Neural progenitor cell (in vitro differentiated cells): ENCODE measurements around the gene EREG. TPM values are rescaled to one million over a fixed set of nuclear protein-coding genes. Genes with fewer than 3 reads are reported as not detected.

ENCODE experiments used
- DNase-seq: peaks from one replicate; pipeline ENCODE4 v3.0.0-alpha.2; 2016; ENCODE audit warnings: low spot score
- H2AFZ ChIP-seq: fragments of 200-600 bp; sonication (generic); replicated peaks from 2 replicates; pipeline ENCODE4 v1.6.1; 2016; ENCODE audit warnings: antibody characterized with exemption
- H3F3A ChIP-seq: fragments of 200-600 bp; sonication (generic); 2 replicates; pipeline ENCODE4 v1.6.1; 2016; ENCODE audit warnings: antibody characterized with exemption, low read depth
- H3K27ac ChIP-seq: fragments of 200-600 bp; sonication (generic); 2 replicates; pipeline ENCODE4 v1.5.1; 2016; ENCODE audit warnings: mild to moderate bottlenecking
- H3K27me3 ChIP-seq: fragments of 200-600 bp; sonication (generic); 2 replicates; pipeline ENCODE4 v1.6.1; 2016; ENCODE audit warnings: mild to moderate bottlenecking, moderate library complexity
- H3K36me3 ChIP-seq: fragments of 200-600 bp; sonication (generic); 2 replicates; pipeline ENCODE4 v1.5.1; 2016
- H3K4me1 ChIP-seq: fragments of 200-600 bp; sonication (generic); 2 replicates; pipeline ENCODE4 v1.6.1; 2016; ENCODE audit warnings: mixed run types
- H3K4me2 ChIP-seq: fragments of 200-600 bp; sonication (generic); 2 replicates; pipeline ENCODE4 v1.6.1; 2016
- H3K4me3 ChIP-seq: fragments of 200-600 bp; sonication (generic); 2 replicates; pipeline ENCODE4 v1.5.1; 2016
- H3K79me2 ChIP-seq: fragments of 200-600 bp; sonication (generic); 2 replicates; pipeline ENCODE4 v1.6.1; 2016; ENCODE audit warnings: low read depth
- H3K9ac ChIP-seq: fragments of 200-600 bp; sonication (generic); 2 replicates; pipeline ENCODE4 v1.6.1; 2016
- H3K9me3 ChIP-seq: fragments of 200-600 bp; sonication (generic); 2 replicates; pipeline ENCODE4 v1.5.1; 2016; ENCODE audit warnings: low read depth
- H4K20me1 ChIP-seq: fragments of 200-600 bp; sonication (generic); 2 replicates; pipeline ENCODE4 v1.6.1; 2016; ENCODE audit warnings: low read depth
- H3K27ac Mint-ChIP-seq: 3 replicates; pipeline ENCODE4 v1.8.0; 2021; ENCODE audit warnings: mixed read lengths
- H3K27me3 Mint-ChIP-seq: 2 replicates; pipeline ENCODE4 v1.8.0; 2022; ENCODE audit warnings: low read depth, mild to moderate bottlenecking, inconsistent platforms, moderate library complexity, mixed read lengths; ENCODE audit not compliant: insufficient read depth
- H3K36me3 Mint-ChIP-seq: 3 replicates; pipeline ENCODE4 v1.8.0; 2021; ENCODE audit warnings: mixed read lengths
- H3K4me1 Mint-ChIP-seq: 3 replicates; pipeline ENCODE4 v1.8.0; 2021; ENCODE audit warnings: mixed read lengths
- H3K4me3 Mint-ChIP-seq: 3 replicates; pipeline ENCODE4 v1.8.0; 2021; ENCODE audit warnings: mild to moderate bottlenecking, moderate library complexity, mixed read lengths
- H3K9me3 Mint-ChIP-seq: 3 replicates; pipeline ENCODE4 v1.8.0; 2020; ENCODE audit warnings: mixed read lengths
- EZH2 ChIP-seq: fragments of 200-600 bp; sonication (generic); IDR thresholded peaks from 2 replicates; pipeline ENCODE4 v1.6.1; 2017; ENCODE audit warnings: antibody characterized with exemption, mild to moderate bottlenecking, moderate library complexity
- EZH2phosphoT487 ChIP-seq: fragments of 200-600 bp; sonication (generic); IDR thresholded peaks from 2 replicates; pipeline ENCODE4 v1.6.1; 2017; ENCODE audit warnings: antibody characterized with exemption
- total RNA-seq: library from RNA; depleted of rRNA; stranded (reverse); fragments of >200 nt; gene quantifications from 2 replicates; pipeline ENCODE4 v1.2.3, GENCODE V29; 2015; ENCODE audit warnings: low replicate concordance
- TF ChIP-seq, protein P1 (sequence below): fragments of 200-600 bp; sonication (generic); IDR thresholded peaks from 2 replicates; pipeline ENCODE4 v1.5.1; 2017; ENCODE audit warnings: antibody characterized with exemption, mild to moderate bottlenecking

Gene EREG
- total RNA-seq, 1 donor from 2014 or later = not detected

DNA sequence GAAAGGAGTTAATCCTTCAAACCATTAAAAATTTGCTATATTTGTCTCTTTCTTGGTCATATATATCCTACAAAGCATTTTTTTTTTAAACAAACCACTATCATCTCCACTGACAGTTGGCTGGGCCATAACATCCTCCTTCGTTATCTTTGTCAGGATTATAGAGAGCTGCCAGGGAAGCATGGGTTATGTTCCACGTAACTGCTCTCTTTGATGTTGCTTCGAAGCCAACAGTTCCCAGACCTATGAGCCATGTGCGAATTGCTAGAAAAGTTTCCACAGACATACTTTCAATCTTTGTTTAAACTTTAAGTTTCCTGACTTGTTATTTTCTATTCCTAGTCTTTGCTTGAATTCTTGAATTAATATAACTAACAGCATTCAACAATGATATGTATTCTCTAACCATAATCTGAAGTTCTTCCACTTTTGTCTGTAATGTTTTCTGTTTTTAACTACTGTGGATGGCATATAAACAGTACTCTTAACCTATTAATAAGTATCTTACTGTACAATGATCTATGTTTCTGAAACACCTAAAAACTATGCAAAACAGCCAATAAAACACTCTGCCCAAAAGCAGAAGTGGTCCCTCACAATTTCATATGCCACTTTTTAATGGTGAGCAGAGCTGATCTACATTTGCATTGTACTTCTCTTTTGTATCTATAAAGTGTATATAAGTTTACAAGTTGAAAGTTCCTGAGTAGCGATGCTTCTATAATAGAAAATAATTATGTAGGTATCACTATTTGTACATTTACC is 37.9 kb downstream of the EREG start:
- TF ChIP-seq EZH2phosphoT487 = no peak
- TF ChIP-seq EZH2 = no peak
- TF ChIP-seq, protein P1, sequence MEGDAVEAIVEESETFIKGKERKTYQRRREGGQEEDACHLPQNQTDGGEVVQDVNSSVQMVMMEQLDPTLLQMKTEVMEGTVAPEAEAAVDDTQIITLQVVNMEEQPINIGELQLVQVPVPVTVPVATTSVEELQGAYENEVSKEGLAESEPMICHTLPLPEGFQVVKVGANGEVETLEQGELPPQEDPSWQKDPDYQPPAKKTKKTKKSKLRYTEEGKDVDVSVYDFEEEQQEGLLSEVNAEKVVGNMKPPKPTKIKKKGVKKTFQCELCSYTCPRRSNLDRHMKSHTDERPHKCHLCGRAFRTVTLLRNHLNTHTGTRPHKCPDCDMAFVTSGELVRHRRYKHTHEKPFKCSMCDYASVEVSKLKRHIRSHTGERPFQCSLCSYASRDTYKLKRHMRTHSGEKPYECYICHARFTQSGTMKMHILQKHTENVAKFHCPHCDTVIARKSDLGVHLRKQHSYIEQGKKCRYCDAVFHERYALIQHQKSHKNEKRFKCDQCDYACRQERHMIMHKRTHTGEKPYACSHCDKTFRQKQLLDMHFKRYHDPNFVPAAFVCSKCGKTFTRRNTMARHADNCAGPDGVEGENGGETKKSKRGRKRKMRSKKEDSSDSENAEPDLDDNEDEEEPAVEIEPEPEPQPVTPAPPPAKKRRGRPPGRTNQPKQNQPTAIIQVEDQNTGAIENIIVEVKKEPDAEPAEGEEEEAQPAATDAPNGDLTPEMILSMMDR = no peak
- H3K27me3 Mint-ChIP-seq = peaks cover 5% of the 10 kb centered on the region
- Histone ChIP-seq H3K27ac (no peak overlapping the region), H3K36me3 (no peaks in the 10 kb centered on the region), H3K79me2 (no peaks in the 10 kb centered on the region), H3K4me2 (no peak overlapping the region), H3K9ac (no peak overlapping the region), H3K4me1 (no peaks in the 10 kb centered on the region), H4K20me1 (no peaks in the 10 kb centered on the region), H3K27me3 (no peaks in the 10 kb centered on the region), H3K9me3 (no peaks in the 10 kb centered on the region), H3F3A (no peaks in the 10 kb centered on the region), H3K4me3 (no peak overlapping the region), H2AFZ (no peak overlapping the region)
- H3K27ac Mint-ChIP-seq = no peak overlapping the region
- DNase-seq = no peak
- H3K36me3 Mint-ChIP-seq = no peaks in the 10 kb centered on the region
- peaks cover 2% of the 10 kb centered on the region for H3K4me1 Mint-ChIP-seq
- no peak overlapping the region for H3K4me3 Mint-ChIP-seq
- peaks cover 3% of the 10 kb centered on the region for H3K9me3 Mint-ChIP-seq

DNA sequence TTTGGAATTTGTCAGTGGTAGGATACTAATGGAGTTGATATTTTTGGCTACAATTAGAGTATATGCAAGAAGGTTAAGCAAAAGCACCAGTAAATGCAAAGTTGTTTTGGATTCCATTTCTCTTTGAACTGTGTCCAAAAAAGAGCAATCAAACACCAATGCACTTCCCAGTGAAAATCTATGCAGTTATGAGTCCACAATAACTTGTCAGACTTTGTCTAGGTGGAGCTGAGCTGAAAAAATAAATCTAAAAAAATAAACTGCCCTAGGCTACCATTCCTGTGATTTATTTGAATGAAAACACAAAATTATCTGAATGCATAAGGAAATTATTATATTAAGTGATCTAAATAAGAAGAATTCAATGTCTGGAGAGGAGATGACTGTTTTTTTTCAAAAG is 42.9 kb downstream of the EREG start:
- H3K4me2 ChIP-seq = no peak overlapping the region
- Mint-ChIP-seq H3K4me3 (no peak overlapping the region), H3K27me3 (no peaks in the 10 kb centered on the region), H3K27ac (no peak overlapping the region), H3K9me3 (no peaks in the 10 kb centered on the region), H3K4me1 (no peaks in the 10 kb centered on the region), H3K36me3 (no peaks in the 10 kb centered on the region)
- H3K4me1 ChIP-seq = no peaks in the 10 kb centered on the region
- no peaks in the 10 kb centered on the region for H3K79me2 ChIP-seq
- DNase-seq = no peak
- no peak overlapping the region for H3K4me3 ChIP-seq
- H3K9ac ChIP-seq = no peak overlapping the region
- H2AFZ ChIP-seq = no peak overlapping the region
- H3F3A ChIP-seq = no peaks in the 10 kb centered on the region
- no peaks in the 10 kb centered on the region for H3K9me3 ChIP-seq
- no peaks in the 10 kb centered on the region for H3K27me3 ChIP-seq
- H3K36me3 ChIP-seq = no peaks in the 10 kb centered on the region
- no peak overlapping the region for H3K27ac ChIP-seq
- H4K20me1 ChIP-seq = no peaks in the 10 kb centered on the region
- TF ChIP-seq, protein P1 = no peak
- TF ChIP-seq EZH2 (no peak), EZH2phosphoT487 (no peak)

DNA sequence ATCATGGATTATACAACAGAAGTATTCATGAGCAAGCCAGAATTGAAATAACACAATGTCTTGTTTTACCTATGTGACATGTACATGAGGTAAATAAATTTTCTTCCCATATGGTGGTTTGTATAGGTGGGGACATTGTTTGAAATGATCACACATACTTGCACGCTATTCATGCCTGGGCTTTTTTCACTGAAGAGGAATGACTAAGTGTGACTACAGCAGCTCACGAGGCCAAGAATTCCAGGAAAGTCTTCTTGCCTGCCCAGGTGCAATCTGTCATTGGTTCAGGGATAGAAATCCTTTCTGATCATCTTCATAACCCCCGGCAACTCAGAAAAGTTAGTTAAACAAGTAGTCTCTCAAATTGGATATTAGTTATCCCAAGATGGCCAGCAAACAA is 43.7 kb downstream of the EREG start:
- no peak overlapping the region for H3K4me2 ChIP-seq
- H3F3A ChIP-seq = no peaks in the 10 kb centered on the region
- no peaks in the 10 kb centered on the region for H3K9me3 ChIP-seq
- H3K4me3 ChIP-seq = no peak overlapping the region
- no peaks in the 10 kb centered on the region for H3K27me3 ChIP-seq
- Mint-ChIP-seq H3K4me1 (no peaks in the 10 kb centered on the region), H3K9me3 (no peaks in the 10 kb centered on the region), H3K27me3 (no peaks in the 10 kb centered on the region), H3K36me3 (no peaks in the 10 kb centered on the region), H3K27ac (no peak overlapping the region), H3K4me3 (no peak overlapping the region)
- no peaks in the 10 kb centered on the region for H3K79me2 ChIP-seq
- no peaks in the 10 kb centered on the region for H3K4me1 ChIP-seq
- DNase-seq = no peak
- no peak overlapping the region for H3K9ac ChIP-seq
- no peak overlapping the region for H2AFZ ChIP-seq
- TF ChIP-seq EZH2 (no peak), EZH2phosphoT487 (no peak)
- TF ChIP-seq, protein P1 = no peak
- no peaks in the 10 kb centered on the region for H4K20me1 ChIP-seq
- no peak overlapping the region for H3K27ac ChIP-seq
- H3K36me3 ChIP-seq = no peaks in the 10 kb centered on the region
